GM18498 (cell line): ENCODE measurements around the gene STH.

Experiments used
- ATAC-seq: cut with Tn5 transposase; IDR thresholded peaks from one replicate; pipeline ENCODE4 v1.9.1; 2021; ENCODE audit warnings: mild to moderate bottlenecking, moderate library complexity; ENCODE audit not compliant: unreplicated experiment

STH gene

GRCh38 chr17:46042925-46043324, 43.9 kb downstream of the STH start:
- no peak for ATAC-seq

GRCh38 chr17:46043606-46044005, 44.6 kb downstream of the STH start:
- no peak for ATAC-seq

- no peak for ATAC-seq
These were observed 45.4 kb downstream of the STH start for GRCh38 chr17:46044286-46044928.

- no peak for ATAC-seq
These were observed 45.9 kb downstream of the STH start for GRCh38 chr17:46044989-46045388.

GRCh38 chr17:46045639-46046038, 46.6 kb downstream of the STH start:
- no peak for ATAC-seq

GRCh38 chr17:46046957-46047356, 47.9 kb downstream of the STH start:
- no peak for ATAC-seq

GRCh38 chr17:46047398-46047797, 48.3 kb downstream of the STH start:
- ATAC-seq, result no peak

- ATAC-seq, result no peak
These were observed 48.8 kb downstream of the STH start for GRCh38 chr17:46047856-46048255.
